Measurements from ENCODE around the gene KCNV2.
"Not testable (repeated sequence)": the region's sequence is repeated elsewhere in the genome, so short reads cannot be mapped to it uniquely, and the experiment has no call there.

Gene KCNV2

GRCh38 chr9:2717385-2717784 lies at the start of gene KCNV2:
Gene KCNV2, plus strand, starts transcription at chr9:2717510. Its CDS starts 230 bp downstream, at chr9:2717740.
- no peak for DNase-seq

GRCh38 chr9:2673161-2673560 lies 44.1 kb upstream of the KCNV2 start:
- no peak for DNase-seq

DNA sequence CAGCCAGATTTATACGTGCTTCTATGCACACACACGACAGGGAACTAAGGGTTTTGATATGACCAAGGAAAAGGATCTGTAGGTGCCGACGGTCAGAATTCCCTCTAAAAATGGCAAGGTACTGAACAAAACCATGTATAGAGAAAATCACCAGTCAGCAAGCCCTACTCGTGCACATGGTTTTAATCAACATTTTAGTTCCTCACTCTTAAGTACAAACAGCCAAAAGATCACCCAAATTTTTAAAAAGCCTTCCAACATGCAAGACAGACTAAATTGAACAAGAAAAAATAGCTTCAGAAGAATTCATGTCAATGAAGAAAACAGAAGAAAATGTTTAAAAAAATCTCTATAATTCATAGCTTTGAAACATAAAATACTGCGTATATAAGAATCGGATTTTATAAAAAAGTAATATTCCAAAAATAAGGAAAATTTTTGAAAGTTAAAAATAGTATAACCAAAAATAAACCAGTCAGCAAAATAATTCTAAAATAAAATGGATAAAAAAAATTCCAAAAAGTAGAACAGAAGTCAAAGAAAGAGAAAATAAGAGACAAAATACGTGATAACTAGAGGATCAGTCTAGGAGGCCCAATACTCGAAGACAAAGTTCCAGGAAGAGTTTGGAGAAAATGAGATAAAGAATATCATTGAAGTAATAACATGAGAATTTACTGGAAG lies 43.0 kb upstream of the KCNV2 start:
- DNase-seq = no peak

DNA sequence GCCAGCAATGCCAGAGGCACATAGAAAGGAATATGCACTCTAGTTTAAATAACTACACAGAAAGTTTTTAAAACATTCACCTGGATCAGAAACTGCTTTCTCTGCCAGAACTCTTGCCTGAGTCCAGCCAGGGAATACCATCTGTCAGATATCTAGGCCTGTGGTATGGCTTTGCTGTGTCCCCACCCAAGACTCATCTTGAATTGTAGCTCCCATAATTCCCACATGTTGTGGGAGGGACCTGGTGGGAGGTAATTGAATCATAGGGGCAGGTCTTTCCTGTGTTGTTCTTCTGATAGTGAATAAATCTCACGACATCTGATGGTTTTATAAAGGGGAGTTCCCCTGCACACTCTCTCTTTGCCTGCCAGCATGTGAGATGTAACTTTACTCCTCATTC lies 41.5 kb upstream of the KCNV2 start:
- no peak for DNase-seq

- no peak for DNase-seq
Observed at GRCh38 chr9:2676466-2676865, 40.8 kb upstream of the KCNV2 start.

GRCh38 chr9:2677915-2678889 lies 39.1 kb upstream of the KCNV2 start:
- no peak for DNase-seq

DNA sequence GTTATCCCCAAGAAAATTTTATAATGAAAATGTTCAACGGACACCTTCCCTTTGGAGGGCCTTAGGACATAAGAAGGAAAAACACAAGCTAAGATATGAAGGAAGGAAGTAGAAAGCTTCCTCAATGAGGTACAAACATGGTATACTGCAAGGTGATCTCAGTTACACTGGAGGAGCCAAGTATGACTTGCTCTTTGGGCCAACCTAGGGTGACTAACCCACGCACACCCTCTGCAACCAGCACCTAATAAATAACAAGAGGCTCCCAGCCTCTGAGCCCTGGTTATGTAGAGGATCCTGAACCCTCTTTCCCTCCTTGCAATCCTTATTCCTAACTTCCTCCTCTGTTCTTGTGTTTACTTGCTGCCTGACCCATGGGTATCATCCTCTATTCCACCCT lies 38.3 kb upstream of the KCNV2 start:
- no peak for DNase-seq

GRCh38 chr9:2681981-2682380 lies 35.3 kb upstream of the KCNV2 start:
- no peak for DNase-seq

DNA sequence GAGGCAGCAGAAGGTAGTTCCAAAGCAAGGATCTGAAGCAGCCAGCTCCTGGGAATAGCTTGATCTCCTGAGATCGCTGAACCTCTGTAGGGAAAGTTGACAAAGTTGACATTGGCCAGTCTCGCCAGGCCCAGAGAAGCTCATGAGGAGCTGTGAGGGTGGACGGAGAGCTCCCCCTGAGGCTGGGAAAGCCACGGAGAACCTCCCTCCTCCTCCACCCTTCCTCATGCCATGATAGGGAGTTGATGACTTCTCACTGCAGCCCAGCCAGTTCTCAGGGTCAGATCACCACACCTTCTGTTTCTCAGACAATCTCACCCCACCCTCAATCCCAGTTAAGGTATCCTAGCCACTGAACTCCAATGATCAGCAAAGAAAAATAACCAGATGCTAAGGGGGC lies 30.4 kb upstream of the KCNV2 start:
- DNase-seq = no peak

DNA sequence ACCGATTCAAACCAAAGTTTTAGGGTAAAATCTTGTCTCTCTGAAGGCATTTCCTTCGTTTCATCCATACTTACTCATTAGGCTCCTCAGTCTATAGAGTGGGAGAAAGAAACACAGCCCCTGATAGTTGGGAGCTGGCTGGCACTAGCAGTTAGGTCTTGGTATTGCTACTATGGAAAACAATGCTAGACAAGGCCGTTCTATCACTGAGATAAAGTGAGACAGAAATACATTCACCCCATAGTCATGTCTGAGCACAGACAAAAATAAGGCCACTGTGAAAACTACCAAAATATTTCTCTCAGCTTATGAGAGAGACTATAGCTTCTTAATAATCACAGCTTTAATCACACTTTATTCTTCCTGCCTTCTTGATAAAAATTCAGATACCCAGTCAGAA lies 28.7 kb upstream of the KCNV2 start:
- no peak for DNase-seq

DNA sequence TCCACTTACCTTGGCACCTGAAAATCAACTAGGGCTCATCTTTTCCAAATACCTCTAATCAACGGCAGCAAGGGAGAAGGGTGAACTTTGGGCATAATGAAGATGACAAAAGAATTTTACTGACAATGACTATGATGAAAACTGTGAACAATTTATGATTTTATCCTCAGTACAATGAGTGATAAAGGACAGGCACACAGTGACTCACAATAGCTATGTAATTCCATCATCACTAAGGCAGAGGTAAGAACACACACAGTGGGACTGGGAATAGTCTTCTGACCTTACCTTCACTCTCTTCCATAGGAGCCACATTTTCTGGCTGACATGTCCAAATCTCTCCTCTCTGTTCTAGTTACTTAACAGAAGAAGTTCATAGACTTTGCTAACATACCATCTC lies 26.1 kb upstream of the KCNV2 start:
- DNase-seq = no peak

GRCh38 chr9:2691626-2692025 lies 25.7 kb upstream of the KCNV2 start:
- no peak for DNase-seq

GRCh38 chr9:2693056-2693455 lies 24.3 kb upstream of the KCNV2 start:
- DNase-seq = no peak

DNA sequence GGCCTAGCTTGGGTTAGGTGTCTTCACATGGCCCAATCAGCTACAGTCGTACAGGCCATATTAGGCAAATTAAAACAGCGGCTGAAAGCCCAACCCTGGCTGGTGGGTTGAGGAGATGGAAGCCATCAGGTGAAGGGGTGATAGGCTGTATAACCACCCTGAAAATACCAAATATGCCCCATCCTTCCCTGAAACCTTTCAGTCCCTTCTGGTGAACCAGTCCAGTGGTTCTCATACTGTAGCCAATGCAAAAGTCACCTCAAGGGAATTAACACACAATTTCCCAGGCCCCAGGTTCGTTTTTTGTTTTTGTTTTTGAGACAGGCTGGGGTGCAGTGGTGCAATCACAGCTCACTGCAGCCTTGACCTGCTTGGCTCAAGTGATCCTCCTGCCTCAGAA lies 19.8 kb upstream of the KCNV2 start:
- no peak for DNase-seq

DNA sequence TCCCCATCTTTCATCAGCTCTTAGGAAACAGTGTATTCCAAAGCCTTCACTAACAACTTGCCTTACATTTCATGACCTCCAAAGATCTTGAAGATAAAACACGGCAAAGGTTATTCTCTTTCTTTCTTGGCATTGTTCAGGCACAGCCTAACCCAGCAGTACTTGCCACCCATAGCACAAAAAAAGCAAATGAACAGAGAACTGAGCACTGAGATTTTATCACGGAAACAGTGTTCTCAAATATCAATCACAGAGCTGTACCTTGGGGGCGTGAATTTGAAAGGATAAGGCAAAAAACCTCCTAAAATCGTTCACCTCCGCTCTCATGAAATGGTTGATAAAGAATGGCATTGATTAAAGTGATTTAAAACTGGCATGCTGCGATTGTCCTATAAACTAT lies 16.9 kb upstream of the KCNV2 start:
- DNase-seq = no peak

DNA sequence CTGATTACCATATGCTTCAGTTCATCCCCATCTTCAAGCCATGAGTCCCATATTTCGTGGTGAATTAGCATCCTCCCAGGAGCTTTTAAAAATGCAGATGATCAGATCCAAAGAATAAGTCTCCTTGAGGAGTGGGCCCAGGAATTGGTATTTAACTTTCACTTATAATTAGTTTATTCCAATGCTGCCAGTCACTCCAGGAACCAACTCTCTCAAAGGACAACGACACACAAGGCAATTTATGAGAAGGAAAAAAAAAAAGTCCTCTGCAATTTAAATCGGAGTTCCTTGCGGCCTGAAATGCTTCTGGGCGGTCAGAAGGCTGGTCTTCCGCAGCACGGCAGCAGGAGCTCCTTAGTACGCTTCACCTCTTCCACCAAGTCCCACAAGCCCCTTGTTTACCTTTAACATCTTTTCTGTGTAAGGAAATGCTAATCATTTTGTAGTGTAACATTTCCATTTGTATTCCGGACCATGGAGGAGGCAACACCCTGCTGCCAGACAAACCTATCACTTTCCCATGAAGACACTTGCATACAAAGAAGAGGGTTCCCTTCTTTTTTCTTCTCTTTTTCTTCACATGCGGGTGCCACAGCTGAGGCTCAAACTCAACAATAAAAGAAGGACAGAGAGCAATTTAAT lies 16.3 kb upstream of the KCNV2 start:
- DNase-seq = no peak

GRCh38 chr9:2704504-2704903 lies 12.8 kb upstream of the KCNV2 start:
- DNase-seq = no peak

GRCh38 chr9:2707256-2707655 lies 10.1 kb upstream of the KCNV2 start:
- DNase-seq = not testable (repeated sequence)

DNA sequence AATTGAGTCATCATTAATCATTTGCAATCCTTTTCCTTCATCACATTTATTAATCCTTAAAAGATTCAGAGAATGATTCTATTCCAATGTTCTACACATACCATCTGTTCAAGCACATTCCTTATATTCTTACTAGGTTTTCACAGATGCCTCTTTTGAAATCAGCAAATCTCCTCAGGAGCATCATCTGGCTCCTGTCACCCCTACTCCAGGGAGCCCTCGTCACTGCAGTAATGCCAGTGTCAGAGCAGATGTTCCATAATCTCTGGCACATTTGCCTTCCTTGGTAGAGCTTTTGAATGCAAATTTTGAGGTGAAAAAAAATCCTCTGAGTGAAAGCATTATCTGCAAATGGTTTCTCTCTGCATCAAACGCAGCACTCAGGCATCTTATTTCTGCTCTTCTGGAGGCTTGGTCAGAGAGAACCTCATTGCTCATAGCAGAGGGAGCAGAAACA lies 7.6 kb upstream of the KCNV2 start:
- DNase-seq = no peak

DNA sequence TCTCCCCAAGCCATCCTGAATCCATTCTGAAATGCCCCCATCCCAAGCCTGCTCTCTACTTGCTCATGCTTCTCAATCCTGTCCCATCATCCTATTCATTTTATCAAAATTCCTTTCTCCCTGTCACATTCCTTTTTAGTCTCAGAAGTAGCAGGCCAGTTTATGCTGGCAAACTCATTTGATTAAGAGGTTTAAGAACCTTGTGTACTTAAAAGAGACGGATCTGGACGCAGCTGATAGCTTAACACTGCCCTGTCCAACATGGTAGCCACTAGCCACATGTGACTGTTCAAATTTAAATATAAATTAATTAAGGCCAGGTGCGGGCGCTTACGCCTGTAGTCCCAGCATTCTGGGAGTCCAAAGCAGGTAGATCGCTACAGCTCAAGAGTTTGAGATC lies 5.6 kb upstream of the KCNV2 start:
- DNase-seq = no peak

GRCh38 chr9:2718001-2718697 lies 839 bp downstream of the KCNV2 start:
- no peak for DNase-seq

DNA sequence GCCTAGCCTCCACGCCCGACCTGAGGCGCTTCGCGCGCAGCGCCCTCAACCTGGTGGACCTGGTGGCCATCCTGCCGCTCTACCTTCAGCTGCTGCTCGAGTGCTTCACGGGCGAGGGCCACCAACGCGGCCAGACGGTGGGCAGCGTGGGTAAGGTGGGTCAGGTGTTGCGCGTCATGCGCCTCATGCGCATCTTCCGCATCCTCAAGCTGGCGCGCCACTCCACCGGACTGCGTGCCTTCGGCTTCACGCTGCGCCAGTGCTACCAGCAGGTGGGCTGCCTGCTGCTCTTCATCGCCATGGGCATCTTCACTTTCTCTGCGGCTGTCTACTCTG lies 1.4 kb downstream of the KCNV2 start:
- DNase-seq = no peak

- no peak for DNase-seq
Observed at GRCh38 chr9:2720179-2720654, 2.9 kb downstream of the KCNV2 start.

Data from activated effector memory CD4-positive, alpha-beta T cell treated with anti-CD3 and anti-CD28 coated beads, Interleukin-2, amount 50 U/mL, for 16 hours (primary cell).